Activated naive CD8-positive, alpha-beta T cell treated with anti-CD3 and anti-CD28 coated beads, Interleukin-2, amount 10 ng/mL, durations not matched to agents 7 days and 5 days (primary cell): ENCODE results near the gene RAB4A. TPM values are rescaled to one million over a fixed set of nuclear protein-coding genes. Genes with fewer than 3 reads are reported as not detected.

Experiments
- ATAC-seq: fragments of 150-1000 bp; cut with Tn5 transposase; one replicate; pipeline ENCODE4 v1.10.0; 2021; ENCODE audit warnings: low read depth, moderate library complexity
- POLR2A ChIA-PET: fragments of 350-600 bp; sonication (Branson Sonifier 250); formaldehyde crosslinking; loops from one replicate; lab custom pipeline; 2021; ENCODE audit warnings: antibody characterized with exemption; lab: Charles Lee
- DNase-seq: peaks from one replicate; pipeline ENCODE4 v3.0.0; 2021
- H3K27ac Mint-ChIP-seq: one replicate; pipeline ENCODE4 v1.8.0; 2022; ENCODE audit warnings: mild to moderate bottlenecking, mixed read lengths
- H3K27me3 Mint-ChIP-seq: one replicate; pipeline ENCODE4 v1.8.0; 2022; ENCODE audit warnings: mild to moderate bottlenecking, moderate library complexity, mixed read lengths
- H3K36me3 Mint-ChIP-seq: one replicate; pipeline ENCODE4 v1.8.0; 2021; ENCODE audit warnings: mild to moderate bottlenecking, mixed read lengths
- H3K4me1 Mint-ChIP-seq: one replicate; pipeline ENCODE4 v1.8.0; 2021; ENCODE audit warnings: mixed read lengths
- H3K4me3 Mint-ChIP-seq: one replicate; pipeline ENCODE4 v1.8.0; 2022; ENCODE audit warnings: mild to moderate bottlenecking, moderate library complexity, mixed read lengths
- H3K9me3 Mint-ChIP-seq: one replicate; pipeline ENCODE4 v1.8.0; 2021; ENCODE audit warnings: mixed read lengths
- total RNA-seq, 2 experiments: library from RNA; stranded (reverse); gene quantifications; one replicate each; pipeline ENCODE4 v1.2.3, GENCODE V29; 2021

The RAB4A gene
- total RNA-seq, 2 experiments from 2014 or later: 38.1 to 44.6 TPM

DNA sequence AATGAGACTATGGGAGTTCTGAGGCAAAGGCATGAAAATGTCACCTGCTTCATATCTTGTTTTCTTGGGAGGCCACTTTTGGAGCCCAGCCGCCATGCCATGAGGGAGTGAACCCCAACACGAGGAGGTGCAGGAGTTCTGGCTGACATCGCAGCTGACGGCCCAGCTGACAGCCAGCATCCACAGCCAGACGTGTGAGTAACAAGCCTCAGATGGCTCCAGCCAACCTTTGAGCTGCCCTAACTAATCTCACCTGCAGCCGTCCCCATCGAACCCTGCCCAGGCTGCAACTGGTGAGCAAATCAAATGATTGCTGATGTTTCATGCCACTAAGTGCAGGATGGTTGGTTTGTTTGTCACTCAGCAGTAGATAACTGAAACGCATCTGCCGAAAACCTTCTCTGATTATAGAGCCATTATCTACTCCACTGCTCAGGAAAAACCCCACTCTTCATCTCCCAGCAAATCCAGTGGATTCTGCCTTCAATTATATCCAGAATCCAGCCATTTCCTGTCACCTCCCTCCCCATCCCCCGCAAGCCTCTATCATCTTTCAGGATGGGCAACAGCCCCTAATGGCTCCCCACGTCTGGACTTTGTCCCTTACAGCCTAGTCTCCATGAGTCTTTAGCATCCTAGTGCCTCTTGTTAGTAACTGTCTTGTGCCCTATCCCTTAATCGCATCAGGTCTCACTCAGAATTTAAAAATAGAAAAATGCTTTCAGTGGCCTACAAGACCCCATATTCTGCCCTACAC, 18.5 kb upstream of the RAB4A start:
- POLR2A ChIA-PET: no interaction called here
- DNase-seq (no peak), ATAC-seq (no peak)
- H3K36me3 Mint-ChIP-seq: peaks cover 2% of the 10 kb centered on the region
- peak overlapping the region; percentile 96 for H3K27ac Mint-ChIP-seq
- no peaks in the 10 kb centered on the region for H3K9me3 Mint-ChIP-seq
- no peak overlapping the region for H3K4me3 Mint-ChIP-seq
- peaks cover 36% of the 10 kb centered on the region for H3K4me1 Mint-ChIP-seq
- no peaks in the 10 kb centered on the region for H3K27me3 Mint-ChIP-seq

DNA sequence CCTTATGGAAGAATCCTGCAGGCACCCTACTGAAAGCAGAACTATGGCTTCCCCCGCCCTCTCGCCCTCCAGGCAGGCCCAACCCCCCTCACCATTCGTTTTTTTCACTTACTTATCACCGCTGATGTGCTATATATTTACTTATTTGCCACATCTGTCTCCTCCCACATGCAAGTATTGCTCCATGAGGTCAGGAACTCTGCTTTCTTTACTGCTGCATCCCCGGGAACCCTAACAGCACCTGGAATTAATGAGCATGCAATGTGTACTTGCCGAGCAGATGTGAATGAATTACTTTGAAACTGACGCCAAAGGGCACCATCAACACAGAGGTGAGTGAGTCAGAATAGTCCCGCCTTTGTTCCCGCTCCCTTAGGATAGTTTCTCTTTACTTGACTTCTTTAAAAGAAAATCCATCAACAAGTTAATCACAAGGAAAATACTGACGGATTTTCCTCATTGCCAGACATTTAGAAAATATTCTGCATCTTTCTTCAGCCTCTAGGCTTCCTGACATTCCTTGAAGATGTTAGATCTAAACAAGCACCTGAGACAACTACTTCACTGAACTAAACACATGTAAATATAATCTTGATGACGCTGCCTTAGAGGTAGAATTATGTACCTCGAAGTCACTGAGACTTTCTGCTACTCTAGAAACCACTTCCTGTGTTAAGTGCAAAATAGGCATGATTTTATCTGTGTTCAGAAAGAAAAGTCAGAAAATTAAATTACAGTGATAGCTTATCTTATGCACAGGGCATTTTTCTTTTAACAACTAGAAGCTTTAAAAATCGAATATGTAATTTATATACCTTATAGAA, 17.5 kb upstream of the RAB4A start:
- H3K4me3 Mint-ChIP-seq: peak overlapping the region; percentile 65
- no peaks in the 10 kb centered on the region for H3K27me3 Mint-ChIP-seq
- peak overlapping the region; percentile 96 for H3K27ac Mint-ChIP-seq
- DNase-seq: no peak
- peaks cover 41% of the 10 kb centered on the region for H3K4me1 Mint-ChIP-seq
- ATAC-seq: peak; percentile 87
- POLR2A ChIA-PET: interaction anchor here (0.5 to 1.2 kb wide), 4 partner anchors 125 to 518 kb away, joined by 3 to 4 read pairs (median 3); partner anchors contain the start of genes ABCB10 and RHOU
- H3K36me3 Mint-ChIP-seq: peaks cover 2% of the 10 kb centered on the region
- no peaks in the 10 kb centered on the region for H3K9me3 Mint-ChIP-seq

DNA sequence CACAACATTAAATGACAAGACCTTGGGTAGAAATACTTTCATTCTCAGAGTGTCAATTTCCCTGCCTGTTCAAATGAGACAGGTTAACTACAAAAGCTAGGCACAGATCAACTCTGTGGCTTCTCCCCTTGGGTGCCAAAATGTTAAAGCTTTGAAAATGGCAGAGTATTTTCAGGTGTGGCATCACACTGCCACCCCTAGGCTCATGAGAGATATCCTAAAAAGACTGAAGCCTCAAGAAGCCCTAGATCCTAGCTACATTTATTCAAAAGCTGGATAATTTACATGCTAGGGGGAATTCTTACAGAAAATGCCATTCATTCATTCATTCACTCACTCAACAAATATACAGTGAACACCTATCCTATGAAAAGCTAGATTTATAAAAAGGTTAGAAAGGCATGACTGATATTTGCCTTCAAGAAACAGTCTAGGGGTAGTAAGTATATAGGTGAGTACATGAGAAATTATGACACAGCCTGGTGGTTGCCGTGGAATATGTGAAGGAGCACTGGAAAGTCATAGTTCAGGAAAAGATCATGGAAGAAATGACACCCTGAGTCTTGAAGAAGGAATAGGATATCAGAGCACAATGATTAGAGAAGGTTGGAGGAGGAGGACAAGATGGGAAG, 15.9 kb upstream of the RAB4A start:
- POLR2A ChIA-PET: interaction anchor here (0.8 to 1.6 kb wide), 4 partner anchors 16 to 564 kb away, joined by 4 to 10 read pairs (median 4); partner anchors contain the start of gene NUP133
- no peaks in the 10 kb centered on the region for H3K27me3 Mint-ChIP-seq
- H3K4me1 Mint-ChIP-seq: peaks cover 38% of the 10 kb centered on the region
- H3K27ac Mint-ChIP-seq: peak overlapping the region; percentile 85
- ATAC-seq (peak; percentile 46), DNase-seq (no peak)
- peak overlapping the region; percentile 44 for H3K4me3 Mint-ChIP-seq
- H3K9me3 Mint-ChIP-seq: no peaks in the 10 kb centered on the region
- peaks cover 2% of the 10 kb centered on the region for H3K36me3 Mint-ChIP-seq

DNA sequence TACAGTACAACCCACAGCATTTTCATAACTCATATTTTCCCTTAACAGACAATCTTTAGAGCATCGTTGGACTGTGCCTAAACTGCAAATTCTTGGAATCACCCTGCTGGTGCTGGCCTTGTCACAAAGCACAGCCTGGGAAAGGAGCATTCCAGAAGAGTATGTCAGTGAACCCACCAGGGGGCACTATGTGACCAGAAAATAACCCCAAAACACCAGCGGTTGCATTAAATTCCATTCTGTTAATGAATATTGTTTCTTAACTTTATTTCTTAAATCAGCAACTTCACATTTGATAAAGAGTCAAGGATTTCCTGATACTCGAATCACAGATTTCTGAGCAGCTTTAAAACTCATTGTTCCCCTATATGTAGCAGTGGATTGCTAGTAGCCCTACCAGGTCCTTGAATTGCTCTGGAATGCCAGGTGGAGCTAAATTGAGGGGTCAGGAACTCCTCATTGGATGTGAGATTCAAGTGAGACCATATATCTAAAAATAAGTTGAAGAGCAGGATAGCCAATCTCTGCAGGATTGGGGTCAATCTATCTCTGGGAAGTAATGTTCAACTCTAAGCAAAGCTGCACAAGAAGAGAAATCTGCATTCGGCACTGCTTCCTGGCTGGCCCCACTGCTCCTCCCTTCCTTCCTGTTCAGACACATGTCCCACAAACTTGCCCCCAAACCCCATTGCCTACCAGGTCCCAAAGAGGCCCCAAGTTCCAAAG, 12.7 kb upstream of the RAB4A start:
- Mint-ChIP-seq H3K4me3 (peak overlapping the region; percentile 60), H3K27ac (peak overlapping the region; percentile 72), H3K9me3 (no peaks in the 10 kb centered on the region), H3K27me3 (no peaks in the 10 kb centered on the region), H3K36me3 (no peaks in the 10 kb centered on the region), H3K4me1 (peaks cover 26% of the 10 kb centered on the region)
- POLR2A ChIA-PET: interaction anchor here (0.7 to 1.3 kb wide), 3 partner anchors 152 to 1945 kb away, joined by 3 to 4 read pairs (median 3); no protein-coding TSS in a partner anchor
- DNase-seq: no peak
- no peak for ATAC-seq

DNA sequence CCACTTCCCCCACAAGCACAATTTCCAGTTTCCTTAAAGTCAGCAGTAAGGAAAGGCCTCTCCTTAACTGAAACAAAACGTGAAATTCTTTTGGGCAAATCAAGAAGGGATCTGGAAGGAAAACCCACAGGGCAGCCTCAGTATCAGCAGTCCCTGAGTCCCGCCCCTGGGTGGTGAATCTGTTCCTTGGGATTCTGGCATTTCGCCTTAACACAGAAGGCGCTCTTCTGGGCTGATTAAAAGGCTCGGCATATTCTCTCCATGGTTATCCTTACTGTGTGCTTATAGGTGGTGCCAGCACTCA, 12.2 kb upstream of the RAB4A start:
- peak overlapping the region; percentile 60 for H3K4me3 Mint-ChIP-seq
- H3K27me3 Mint-ChIP-seq: no peaks in the 10 kb centered on the region
- H3K27ac Mint-ChIP-seq: peak overlapping the region; percentile 72
- H3K4me1 Mint-ChIP-seq: peaks cover 20% of the 10 kb centered on the region
- H3K9me3 Mint-ChIP-seq: no peaks in the 10 kb centered on the region
- no peak for DNase-seq
- no peak for ATAC-seq
- POLR2A ChIA-PET: interaction anchor here (0.7 to 1.3 kb wide), 3 partner anchors 151 to 1944 kb away, joined by 3 to 4 read pairs (median 3); no protein-coding TSS in a partner anchor
- no peaks in the 10 kb centered on the region for H3K36me3 Mint-ChIP-seq

DNA sequence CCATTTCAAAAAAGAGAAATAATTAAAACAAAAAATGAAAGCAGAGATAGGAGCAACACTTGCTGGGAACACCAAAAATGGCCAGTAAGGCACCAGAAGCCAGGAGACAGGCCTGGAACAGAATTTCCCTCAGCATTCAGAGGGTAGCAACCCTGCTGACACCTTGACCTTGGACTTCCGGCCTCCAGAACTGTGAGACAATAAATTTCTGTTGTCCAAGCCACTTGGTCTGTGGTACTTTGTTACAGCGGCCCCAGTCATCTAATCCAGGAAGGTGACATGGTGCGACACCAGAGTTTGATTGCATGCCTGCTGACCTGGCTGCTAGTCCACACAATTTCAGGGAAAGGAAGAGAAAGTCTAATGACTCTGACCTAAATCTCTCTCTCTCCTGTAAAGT, 10.6 kb upstream of the RAB4A start:
- Mint-ChIP-seq H3K36me3 (no peaks in the 10 kb centered on the region), H3K27me3 (no peaks in the 10 kb centered on the region), H3K9me3 (no peaks in the 10 kb centered on the region), H3K4me1 (peaks cover 15% of the 10 kb centered on the region), H3K27ac (no peak overlapping the region), H3K4me3 (no peak overlapping the region)
- DNase-seq (no peak), ATAC-seq (no peak)
- POLR2A ChIA-PET: no interaction called here

DNA sequence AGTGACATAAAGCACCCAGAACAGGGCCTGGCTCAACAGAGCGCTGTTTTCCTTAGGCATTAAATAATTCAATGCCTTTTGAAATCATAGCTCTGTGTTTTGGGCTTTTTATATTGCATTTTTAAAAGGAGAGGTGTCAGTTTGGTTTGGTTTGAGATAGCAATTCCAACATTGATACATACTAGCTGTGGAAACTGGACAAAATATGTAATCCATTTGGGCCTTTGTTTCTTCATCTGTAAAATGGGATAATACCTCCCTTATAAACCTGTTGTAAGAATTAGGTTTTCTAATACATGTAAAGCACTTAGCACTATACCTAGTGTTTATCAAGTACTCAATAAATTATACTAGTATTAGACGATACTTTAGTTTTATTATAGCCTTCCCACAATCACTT, 8.7 kb upstream of the RAB4A start:
- ATAC-seq: no peak
- no peaks in the 10 kb centered on the region for H3K27me3 Mint-ChIP-seq
- POLR2A ChIA-PET: interaction anchor here (1.0 kb wide), 1 partner anchor 9 kb away, joined by 3 read pairs; the partner anchor contains the start of gene RAB4A

DNA sequence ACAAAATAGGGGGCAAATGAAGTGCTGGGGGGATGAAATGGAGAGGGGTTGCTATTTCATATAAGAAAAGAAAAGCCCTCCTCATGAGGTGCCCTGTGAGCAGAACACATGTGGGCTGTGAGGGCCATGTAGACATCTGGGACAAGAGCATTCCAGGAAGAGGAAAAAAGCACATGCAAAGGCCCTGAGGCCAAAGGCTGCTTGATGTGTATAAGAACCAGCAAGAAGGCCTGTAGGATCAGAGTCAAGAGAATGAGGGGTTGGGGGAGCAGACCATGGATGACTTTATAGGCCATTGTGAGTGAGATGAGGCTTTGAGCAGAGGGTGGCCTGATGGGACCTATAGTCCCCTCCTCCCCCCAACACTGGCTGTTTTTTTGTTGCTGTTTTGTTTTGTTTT, 7.7 kb upstream of the RAB4A start:
- POLR2A ChIA-PET: interaction anchor here (0.6 kb wide), 1 partner anchor 1043 kb away, joined by 5 read pairs; no protein-coding TSS in a partner anchor
- Mint-ChIP-seq H3K9me3 (peaks cover 4% of the 10 kb centered on the region), H3K27me3 (no peaks in the 10 kb centered on the region), H3K27ac (no peak overlapping the region), H3K36me3 (peaks cover 3% of the 10 kb centered on the region), H3K4me3 (no peak overlapping the region), H3K4me1 (peaks cover 19% of the 10 kb centered on the region)
- DNase-seq: no peak
- ATAC-seq: no peak

More for the DNA sequence above, 8.7 kb upstream of the RAB4A start:
- DNase-seq: no peak
- Mint-ChIP-seq H3K9me3 (peaks cover 4% of the 10 kb centered on the region), H3K36me3 (peaks cover 3% of the 10 kb centered on the region), H3K4me3 (no peak overlapping the region), H3K4me1 (peaks cover 24% of the 10 kb centered on the region), H3K27ac (no peak overlapping the region)

DNA sequence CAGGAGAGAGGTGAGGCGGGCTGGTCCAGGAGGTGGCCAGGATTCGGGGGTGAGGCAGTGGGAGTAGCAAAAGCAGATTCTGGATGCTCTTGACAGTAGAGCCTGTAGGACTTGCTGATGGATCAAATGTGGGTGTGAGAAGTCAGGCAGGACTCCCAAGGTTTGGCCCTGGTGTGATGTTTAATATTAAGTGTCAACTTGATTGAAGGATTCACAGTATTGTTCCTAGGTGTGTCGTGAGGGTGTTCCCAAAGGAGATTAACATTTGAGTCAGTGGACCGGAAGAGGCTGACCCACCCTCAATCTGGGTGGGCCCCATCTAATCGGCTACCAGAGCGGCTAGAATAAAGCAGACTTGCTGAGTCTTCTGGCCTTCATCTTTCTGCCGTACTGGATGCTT, 6.8 kb upstream of the RAB4A start:
- H3K27ac Mint-ChIP-seq: no peak overlapping the region
- DNase-seq (no peak), ATAC-seq (no peak)
- POLR2A ChIA-PET: no interaction called here
- H3K36me3 Mint-ChIP-seq: peaks cover 3% of the 10 kb centered on the region
- H3K4me1 Mint-ChIP-seq: peaks cover 11% of the 10 kb centered on the region
- no peak overlapping the region for H3K4me3 Mint-ChIP-seq
- no peaks in the 10 kb centered on the region for H3K27me3 Mint-ChIP-seq
- peaks cover 4% of the 10 kb centered on the region for H3K9me3 Mint-ChIP-seq

DNA sequence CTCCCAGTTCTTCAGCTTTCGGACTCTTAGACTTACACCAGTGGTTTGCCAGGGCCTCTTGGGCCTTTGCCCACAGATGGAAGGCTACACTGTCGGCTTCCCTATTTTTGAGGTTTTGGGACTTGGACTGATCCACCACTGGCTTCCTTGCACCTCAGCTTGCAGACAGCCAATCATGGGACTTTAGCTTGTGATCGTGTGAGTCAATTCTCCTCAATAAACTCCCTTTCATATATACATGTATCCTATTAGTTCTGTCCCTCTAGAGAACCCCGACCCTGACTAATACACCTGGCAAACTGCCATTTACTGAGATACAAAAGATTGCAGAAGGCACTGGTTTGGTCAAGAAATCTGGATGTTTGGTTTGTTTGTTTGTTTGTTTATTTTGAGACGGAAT, 6.4 kb upstream of the RAB4A start:
- H3K36me3 Mint-ChIP-seq: peaks cover 3% of the 10 kb centered on the region
- POLR2A ChIA-PET: no interaction called here
- no peak overlapping the region for H3K27ac Mint-ChIP-seq
- peaks cover 4% of the 10 kb centered on the region for H3K9me3 Mint-ChIP-seq
- ATAC-seq: no peak
- H3K4me1 Mint-ChIP-seq: peaks cover 11% of the 10 kb centered on the region
- H3K27me3 Mint-ChIP-seq: no peaks in the 10 kb centered on the region
- no peak overlapping the region for H3K4me3 Mint-ChIP-seq
- DNase-seq: no peak

DNA sequence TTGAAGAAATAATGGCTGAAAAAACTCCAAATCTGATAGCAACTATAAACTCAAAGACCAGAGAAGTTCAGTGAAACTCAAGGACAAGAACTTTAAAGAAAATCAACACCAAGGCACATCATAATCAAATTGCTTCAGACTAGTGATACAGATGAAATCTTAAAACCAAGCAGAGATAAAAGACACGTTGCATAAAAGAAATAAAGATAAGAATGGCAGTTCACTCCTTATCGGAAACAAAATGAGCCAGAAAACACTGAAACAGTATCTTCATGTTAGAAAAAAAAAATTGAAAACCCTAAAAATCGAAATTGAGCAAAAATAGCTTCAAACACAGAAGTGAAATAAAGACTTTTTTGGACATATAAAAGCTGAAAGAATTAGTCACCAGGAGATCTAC, 4.6 kb upstream of the RAB4A start:
- no peak for ATAC-seq
- Mint-ChIP-seq H3K4me3 (no peak overlapping the region), H3K9me3 (peaks cover 4% of the 10 kb centered on the region), H3K36me3 (peaks cover 3% of the 10 kb centered on the region), H3K27me3 (no peaks in the 10 kb centered on the region), H3K4me1 (peaks cover 9% of the 10 kb centered on the region), H3K27ac (no peak overlapping the region)
- DNase-seq: no peak
- POLR2A ChIA-PET: no interaction called here

DNA sequence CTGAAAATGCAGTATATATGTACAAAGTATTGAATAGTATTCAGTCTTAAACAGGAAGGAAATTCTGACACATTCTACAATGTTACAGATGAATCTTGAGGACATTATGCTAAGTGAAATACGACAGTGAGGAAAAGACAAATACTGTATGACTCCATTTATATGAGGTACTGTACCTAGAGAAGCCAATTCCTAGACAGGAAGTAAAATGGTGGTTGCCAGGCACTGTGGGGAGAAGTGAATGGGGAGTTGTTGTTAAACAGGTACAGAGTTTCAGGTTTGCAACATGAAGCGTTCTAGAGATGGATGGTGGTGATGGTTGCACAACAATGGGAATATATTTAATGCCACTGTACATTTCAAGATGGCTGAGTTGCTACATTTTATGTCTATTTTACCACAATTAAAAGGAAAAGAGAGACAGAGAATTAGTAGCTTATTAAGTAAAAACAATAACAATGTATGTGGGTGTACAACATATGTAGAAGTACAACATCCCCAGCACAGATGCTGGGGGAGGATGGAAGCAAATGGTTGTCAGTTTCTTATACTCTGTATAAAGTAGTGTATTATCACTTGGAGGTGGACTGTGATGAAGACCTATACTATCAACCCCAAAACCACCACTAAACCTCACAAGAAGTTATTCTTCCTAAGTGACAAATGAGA, 3.9 kb upstream of the RAB4A start:
- Mint-ChIP-seq H3K27me3 (no peaks in the 10 kb centered on the region), H3K36me3 (peaks cover 3% of the 10 kb centered on the region), H3K4me1 (peaks cover 13% of the 10 kb centered on the region), H3K4me3 (no peak overlapping the region), H3K27ac (no peak overlapping the region), H3K9me3 (peaks cover 4% of the 10 kb centered on the region)
- ATAC-seq: no peak
- POLR2A ChIA-PET: no interaction called here
- no peak for DNase-seq
